Measurements from ENCODE around the gene IFT122.
"Not testable (repeated sequence)": the region's sequence is repeated elsewhere in the genome, so short reads cannot be mapped to it uniquely, and the experiment has no call there.

DNA sequence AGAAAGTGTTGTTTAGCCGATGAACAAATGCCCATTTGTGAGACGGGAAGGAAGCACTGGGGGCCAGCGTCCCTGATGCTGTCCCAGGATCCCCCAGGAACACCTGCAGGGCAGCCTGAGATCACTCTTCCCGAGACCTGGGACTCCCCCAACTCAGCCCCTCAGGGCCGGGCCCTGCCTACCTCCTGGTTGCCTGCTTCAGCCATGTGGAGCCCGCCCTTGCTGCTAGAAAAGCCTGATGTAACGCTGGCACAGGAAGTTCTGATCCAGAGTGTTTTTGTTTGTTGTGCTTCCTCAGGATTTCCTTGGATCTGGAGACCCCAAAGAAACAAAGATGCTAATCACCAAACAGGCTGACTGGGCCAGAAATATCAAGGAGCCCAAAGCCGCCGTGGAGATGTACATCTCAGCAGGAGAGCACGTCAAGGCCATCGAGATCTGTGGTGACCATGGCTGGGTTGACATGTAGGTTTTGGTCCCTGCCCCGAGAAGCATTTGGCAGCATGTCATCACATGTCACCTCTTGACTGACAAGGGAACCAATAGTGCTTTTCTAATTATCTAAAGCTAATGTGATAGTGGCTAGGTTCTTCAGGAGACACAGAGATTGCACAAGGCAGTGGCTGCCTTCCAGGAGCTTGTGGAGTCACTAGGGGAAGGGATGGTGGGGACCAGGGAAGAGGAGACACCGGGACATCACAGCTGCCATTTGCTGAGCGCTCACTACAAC lies 59.7 kb downstream of the IFT122 start:
- TF ChIP-seq POLR2A, EP300 (IDR thresholded peaks at IDR 0.05): not testable (repeated sequence)
- TF ChIP-seq, protein P1, sequence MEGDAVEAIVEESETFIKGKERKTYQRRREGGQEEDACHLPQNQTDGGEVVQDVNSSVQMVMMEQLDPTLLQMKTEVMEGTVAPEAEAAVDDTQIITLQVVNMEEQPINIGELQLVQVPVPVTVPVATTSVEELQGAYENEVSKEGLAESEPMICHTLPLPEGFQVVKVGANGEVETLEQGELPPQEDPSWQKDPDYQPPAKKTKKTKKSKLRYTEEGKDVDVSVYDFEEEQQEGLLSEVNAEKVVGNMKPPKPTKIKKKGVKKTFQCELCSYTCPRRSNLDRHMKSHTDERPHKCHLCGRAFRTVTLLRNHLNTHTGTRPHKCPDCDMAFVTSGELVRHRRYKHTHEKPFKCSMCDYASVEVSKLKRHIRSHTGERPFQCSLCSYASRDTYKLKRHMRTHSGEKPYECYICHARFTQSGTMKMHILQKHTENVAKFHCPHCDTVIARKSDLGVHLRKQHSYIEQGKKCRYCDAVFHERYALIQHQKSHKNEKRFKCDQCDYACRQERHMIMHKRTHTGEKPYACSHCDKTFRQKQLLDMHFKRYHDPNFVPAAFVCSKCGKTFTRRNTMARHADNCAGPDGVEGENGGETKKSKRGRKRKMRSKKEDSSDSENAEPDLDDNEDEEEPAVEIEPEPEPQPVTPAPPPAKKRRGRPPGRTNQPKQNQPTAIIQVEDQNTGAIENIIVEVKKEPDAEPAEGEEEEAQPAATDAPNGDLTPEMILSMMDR (IDR thresholded peaks at IDR 0.05), result not testable (repeated sequence)
